NCI-H1092 (cell line): ENCODE results near the gene NDUFA12.
A peak's percentile ranks its signal among the peaks of the same experiment; 100 is the strongest.
"Not testable (repeated sequence)": the region's sequence is repeated elsewhere in the genome, so short reads cannot be mapped to it uniquely, and the experiment has no call there.

Source experiments
- DNase-seq: peaks from one replicate; lab custom pipeline; 2025; lab: John Stamatoyannopoulos, UW

The NDUFA12 gene

GRCh38 chr12:95003213-95003920 is at the start of gene NDUFA12:
NDUFA12 (minus strand) TSS chr12:95003697; CDS start chr12:95003680, 17 bp downstream.
- DNase-seq = peak; percentile 93

DNA sequence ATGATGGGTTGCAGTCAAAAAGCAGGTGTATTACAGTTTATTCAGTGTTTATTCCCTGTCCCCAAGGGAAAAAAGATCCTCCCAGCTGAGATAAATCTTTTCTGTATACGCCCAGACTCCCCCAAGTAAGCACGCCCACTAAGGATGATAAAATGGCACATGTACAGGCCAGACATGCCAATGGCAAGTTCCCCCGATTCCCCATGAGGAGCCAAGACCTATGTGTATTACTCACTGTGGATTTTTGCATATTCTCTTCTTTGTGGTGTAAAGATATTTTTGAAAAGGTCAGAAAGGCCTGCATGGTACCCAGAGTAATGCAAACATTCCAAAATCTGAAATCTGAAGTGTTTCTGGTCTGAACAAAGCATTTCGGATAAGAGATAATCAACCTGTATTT is 47.7 kb upstream of the NDUFA12 start:
- DNase-seq = no peak

- no peak for DNase-seq
Observed at GRCh38 chr12:95037906-95038305, 34.4 kb upstream of the NDUFA12 start.

DNA sequence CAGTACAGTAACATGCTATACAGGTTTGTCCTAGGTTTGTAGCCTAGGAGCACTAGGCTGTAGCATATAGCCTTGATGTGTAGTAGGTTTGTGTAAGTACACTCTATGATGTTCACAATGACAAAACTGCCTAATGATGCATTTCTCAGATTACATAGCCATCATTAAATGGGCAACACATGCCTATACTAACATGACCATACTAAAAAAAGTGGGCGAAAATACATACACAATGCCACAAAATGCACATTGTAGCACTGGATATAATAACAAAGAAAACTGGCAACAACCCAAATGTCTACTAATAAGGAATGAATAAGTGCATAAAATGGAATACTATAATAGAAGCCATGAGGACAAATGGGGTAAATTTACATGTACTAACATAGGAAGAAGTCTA is 31.3 kb upstream of the NDUFA12 start:
- no peak for DNase-seq

GRCh38 chr12:95022477-95022876 is 19.0 kb upstream of the NDUFA12 start:
- no peak for DNase-seq

DNA sequence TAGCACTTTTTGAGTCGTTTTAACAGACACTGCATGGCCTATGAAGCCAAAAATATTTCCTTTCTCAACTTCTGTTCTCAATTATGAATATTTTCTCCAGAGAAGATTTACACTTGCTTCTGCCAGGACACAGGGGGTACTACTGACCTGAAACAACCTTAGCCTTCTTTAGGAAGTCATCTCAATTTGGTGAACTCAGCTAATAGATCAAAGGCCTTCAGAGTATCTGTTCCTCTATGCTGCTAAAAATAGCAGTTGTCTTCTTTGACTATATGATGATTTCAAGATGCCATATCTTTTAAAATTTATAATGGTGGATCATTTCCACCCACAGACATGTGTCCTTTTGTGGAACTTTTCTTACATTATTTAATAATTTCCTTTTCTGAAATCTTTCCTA is 14.0 kb upstream of the NDUFA12 start:
- DNase-seq = no peak

DNA sequence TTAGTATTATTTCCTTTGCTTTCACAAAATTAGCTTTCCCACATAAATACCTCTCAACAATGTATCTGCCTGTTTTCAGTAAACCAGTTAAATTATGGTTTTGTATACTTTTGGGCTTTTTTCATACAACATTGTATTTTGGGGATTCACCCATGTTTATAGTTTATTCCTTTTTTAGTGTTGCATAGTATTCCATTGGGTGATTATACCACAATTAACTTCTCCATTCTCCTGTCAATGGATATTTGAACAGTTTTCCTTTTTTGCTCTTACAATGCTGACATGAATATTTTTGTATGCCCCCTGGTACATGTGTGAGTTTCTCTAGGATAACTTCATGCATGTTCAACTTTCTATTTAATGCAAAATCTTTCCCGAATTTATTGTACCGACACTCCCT is 12.6 kb upstream of the NDUFA12 start:
- DNase-seq = no peak

- DNase-seq = no peak
Observed at GRCh38 chr12:95014554-95014953, 11.1 kb upstream of the NDUFA12 start.

DNA sequence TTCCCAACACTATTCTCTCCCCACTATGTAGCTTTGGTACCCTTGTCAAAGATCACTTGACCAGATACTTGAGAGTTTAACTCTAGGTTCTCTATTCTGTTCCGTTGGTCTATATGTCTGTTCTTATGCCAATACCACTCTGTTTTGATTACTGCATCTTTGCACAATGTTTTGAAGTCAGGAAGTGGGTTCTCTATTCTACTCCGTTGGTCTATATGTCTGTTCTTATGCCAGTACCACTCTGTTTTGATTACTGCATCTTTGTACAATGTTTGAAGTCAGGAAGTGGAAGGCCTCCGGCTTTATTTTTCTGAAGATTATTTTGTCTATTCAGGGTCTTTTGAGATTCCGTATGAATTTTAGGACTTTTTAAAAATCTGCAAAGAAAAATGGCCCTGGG is 2.7 kb upstream of the NDUFA12 start:
- DNase-seq = no peak

DNA sequence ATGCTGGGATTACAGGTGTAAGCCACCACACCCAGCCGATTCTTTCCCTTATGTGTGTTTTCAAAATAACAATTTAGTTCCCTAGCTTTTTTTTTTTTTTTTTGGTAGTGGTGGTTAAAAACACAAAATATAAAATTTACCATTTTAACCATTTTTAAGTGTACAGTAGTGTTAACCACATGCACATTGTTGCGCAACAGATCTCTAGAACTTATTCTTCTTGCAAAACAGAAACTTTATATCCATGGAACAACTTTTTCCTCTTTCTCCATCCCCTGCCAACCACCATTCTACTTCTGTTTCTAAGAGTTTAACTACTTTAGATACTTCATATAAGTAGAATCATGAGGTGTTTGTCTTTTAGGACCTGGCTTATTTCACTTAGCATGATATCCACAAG is 1.1 kb upstream of the NDUFA12 start:
- DNase-seq = no peak

- no peak for DNase-seq
Observed at GRCh38 chr12:95003921-95004272, 400 bp upstream of the NDUFA12 start.

GRCh38 chr12:95002754-95003153 is 743 bp downstream of the NDUFA12 start:
- no peak for DNase-seq

DNA sequence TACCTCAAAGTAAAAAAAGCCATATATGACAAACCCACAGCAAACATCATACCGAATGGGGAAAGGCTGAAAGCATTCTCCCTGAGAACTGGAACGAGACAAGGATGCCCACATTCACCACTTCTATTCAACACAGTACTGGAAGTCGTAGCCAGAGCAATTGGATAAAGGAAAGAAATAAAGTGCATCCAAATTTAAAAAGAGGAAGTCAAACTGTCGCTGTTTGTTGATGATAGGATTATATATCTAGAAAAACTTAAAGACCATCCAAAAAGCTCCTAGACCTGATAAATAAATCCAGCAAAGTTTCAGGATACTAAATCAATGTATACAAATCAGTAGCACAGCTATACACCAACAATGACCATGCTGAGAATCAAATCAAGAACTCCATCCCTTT is 5.2 kb downstream of the NDUFA12 start:
- no peak for DNase-seq

DNA sequence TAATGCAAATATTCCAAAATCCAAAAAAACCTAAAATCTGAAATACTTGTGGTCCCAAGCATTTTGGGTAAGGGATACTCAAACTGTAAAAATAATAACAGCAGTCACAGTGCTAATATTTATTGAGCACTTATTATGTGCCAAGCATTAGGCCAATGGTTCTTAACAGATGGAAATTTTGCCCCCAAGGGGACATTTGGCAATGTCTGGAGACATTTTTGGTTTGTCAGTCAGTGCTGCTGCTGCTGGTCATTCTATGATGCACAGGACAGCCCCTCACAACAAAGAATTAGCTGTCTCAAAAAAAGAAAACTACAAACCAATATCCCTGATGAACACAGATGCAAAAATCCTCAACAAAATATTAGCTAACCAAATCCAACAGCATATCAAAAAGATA is 5.8 kb downstream of the NDUFA12 start:
- no peak for DNase-seq

DNA sequence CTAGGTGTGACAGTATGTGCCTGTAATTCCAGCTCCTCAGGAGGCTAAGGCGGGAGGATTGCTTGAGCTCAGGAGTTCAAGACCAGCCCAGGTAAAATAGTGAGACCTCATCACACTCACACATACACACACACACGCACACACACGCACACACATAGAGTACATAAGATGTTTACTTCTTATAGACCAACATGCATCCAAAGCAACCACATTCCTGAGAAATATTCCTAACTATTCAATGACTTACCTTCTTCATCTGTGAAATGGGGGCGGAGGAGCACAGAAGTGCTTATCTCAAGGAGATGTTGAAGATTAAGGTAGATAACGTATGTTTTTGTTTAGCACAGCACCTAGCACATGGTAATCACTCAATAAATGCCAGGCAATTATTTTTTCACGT is 6.4 kb downstream of the NDUFA12 start:
- DNase-seq = no peak

DNA sequence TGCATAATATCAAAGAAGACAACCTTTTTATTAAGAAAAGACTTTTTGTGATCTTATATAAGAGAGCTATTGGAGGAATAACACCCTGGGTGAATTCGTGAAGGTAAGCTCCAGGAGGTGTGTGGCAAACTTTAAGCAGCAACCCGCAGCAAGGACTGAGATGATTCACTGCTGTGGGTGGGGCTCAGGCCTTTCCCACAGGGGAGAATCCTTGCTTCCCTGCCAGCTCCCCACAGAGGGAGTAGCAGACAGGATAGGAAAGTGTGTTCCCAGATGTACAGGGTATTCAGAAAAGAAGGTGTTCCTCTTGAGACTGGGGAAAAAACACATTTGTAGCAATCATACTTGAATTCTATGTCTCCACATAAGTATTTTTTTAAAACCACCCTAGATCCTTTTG is 9.2 kb downstream of the NDUFA12 start:
- DNase-seq = no peak

DNA sequence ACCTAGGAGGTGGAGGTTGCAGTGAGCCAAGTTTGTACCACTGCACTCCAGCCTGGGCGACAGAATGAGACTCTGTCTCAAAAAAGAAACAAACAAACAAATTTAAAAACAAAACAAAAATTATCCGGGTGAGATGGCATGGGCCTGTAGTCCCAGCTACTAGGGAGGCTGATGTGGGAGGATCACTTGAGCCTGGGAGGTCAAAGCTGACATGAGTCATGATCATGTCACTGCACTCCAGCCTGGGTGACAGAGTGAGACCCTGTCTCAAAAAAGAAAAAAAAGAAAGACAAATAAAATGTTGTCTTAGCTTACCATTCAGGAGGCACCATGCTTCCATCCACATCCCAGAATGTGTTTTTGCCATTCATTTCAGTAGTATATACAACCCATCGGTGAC is 9.6 kb downstream of the NDUFA12 start:
- not testable (repeated sequence) for DNase-seq

DNA sequence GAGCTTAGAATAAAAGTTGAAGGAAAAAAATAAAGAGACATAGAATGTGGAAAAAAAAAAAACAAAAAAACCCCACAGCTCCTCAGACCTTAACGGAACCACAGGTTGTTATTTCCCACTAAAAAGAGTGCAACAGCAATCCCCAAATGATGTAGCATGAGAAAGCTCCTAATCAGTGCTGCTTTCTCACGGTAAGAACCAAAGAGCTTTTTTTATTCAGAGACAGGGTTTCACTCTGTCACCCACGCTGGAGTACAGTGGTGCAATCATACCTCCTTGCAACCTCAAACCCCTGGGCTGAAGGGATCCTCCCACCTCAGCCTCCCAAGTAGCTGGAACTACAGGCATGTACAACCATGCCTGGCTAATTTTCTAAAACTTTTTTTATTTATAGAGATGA is 13.3 kb downstream of the NDUFA12 start:
- no peak for DNase-seq

GRCh38 chr12:94988471-94988870 is 15.0 kb downstream of the NDUFA12 start:
- DNase-seq = no peak

- DNase-seq = no peak
Observed at GRCh38 chr12:94987801-94988200, 15.7 kb downstream of the NDUFA12 start.

- DNase-seq = no peak
Observed at GRCh38 chr12:94987076-94987669, 16.3 kb downstream of the NDUFA12 start.

- not testable (repeated sequence) for DNase-seq
Observed at GRCh38 chr12:94985099-94985498, 18.4 kb downstream of the NDUFA12 start.

DNA sequence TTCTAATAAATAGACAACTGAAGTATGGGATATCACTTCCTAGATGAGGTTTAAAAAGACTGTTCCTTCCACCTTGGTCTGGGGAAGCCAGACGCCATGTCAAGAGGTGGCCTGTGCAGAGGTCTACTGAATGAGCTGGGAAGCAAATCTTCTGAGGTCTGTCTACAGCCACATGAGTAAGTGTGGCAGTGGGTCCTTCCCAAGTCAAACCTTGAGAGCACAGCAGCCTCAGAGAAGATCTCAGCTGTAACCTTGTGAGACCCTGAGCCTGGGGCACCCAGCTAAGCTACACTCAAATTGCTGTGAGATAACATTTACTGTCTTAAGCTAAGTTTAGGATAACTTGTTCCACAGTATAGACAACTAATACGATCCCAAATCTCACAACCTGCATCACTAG is 20.2 kb downstream of the NDUFA12 start:
- DNase-seq = no peak

DNA sequence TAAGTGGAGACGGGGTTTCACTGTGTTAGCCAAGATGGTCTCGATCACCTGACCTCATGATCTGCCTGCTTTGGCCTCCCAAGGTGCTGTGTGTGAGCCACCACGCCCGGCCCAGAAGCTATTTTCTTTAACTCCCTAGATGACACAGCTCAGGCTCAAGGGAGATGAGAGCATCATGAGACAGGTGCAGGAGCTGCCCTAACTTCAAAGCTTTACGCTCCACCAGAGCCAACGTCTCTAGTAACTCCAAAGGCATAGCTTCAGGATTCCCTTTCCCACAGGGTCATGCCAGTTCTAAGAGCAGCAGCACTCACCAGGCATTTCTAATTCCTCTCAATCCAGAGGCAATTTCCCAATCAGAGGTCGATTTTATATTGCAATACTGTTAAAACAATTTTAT is 21.0 kb downstream of the NDUFA12 start:
- DNase-seq = no peak
